ENCODE results near the gene EFCAB6.

EFCAB6 gene

DNA sequence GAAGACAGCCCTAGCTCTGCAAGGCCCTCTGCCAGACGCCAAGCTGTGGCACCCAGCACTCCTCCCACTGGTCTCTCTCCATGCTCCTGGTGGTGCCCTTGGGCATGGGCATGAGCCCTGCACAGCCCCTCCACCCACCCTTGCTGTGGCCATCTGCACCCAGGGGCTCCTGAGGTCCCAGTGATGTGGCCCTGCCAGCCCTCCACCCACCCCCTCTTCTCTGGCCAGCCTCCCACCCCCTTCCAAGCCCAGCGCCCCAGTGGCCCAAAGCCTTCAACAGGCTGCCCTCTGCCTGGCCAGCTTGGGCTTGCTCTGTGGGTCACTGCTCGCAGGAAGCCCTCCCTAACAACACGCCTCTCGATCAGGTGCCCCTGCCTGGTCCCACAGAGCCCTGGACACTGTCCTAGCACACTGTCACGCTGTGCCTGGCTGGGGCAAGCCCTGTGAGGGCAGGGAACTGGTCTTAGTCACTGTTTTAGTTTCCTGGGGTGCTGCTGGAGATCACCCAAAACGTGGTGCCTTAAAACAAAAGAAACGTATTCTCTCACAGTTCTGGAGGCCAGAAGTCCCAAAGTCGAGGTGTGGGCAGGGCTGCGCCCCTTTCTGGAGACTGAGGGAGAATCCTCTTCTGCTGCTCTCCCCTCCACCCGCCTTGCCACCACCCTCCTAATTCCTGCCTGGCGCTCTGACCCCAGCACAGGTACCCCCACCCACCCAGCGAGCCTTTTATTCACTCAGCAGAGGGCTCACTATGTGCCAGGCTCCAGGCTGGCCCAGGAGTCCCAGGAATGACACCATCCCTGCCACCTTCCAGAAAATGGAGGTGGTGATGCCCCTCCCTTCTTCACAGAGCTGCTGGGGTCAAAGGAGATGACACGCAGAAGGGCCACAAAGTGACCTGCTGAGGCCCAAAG, 35.5 kb upstream of the EFCAB6 start:
- DNase-seq, result no peak

GRCh38 chr22:43846966-43847365, 34.9 kb upstream of the EFCAB6 start:
- DNase-seq, result no peak

DNA sequence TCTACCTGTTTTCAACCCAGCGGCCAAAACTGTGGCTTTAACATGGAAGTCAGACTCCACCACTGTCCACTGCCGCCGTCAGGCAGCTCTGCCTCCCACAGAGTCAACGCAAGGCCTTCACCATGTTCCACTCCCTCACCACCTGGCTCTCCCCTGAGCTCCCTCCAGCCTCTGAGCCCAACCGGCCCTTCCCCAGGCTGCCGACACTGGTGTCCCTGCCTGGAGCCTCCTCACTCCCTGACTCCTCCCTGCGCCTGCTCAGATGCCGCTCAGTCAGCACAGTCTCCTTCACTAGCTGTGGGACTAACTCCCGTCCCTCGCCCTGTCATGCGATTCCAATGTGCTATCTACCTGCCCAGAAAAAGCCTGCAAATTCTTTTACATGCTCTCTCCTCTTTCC, 33.9 kb upstream of the EFCAB6 start:
- DNase-seq, result no peak

DNA sequence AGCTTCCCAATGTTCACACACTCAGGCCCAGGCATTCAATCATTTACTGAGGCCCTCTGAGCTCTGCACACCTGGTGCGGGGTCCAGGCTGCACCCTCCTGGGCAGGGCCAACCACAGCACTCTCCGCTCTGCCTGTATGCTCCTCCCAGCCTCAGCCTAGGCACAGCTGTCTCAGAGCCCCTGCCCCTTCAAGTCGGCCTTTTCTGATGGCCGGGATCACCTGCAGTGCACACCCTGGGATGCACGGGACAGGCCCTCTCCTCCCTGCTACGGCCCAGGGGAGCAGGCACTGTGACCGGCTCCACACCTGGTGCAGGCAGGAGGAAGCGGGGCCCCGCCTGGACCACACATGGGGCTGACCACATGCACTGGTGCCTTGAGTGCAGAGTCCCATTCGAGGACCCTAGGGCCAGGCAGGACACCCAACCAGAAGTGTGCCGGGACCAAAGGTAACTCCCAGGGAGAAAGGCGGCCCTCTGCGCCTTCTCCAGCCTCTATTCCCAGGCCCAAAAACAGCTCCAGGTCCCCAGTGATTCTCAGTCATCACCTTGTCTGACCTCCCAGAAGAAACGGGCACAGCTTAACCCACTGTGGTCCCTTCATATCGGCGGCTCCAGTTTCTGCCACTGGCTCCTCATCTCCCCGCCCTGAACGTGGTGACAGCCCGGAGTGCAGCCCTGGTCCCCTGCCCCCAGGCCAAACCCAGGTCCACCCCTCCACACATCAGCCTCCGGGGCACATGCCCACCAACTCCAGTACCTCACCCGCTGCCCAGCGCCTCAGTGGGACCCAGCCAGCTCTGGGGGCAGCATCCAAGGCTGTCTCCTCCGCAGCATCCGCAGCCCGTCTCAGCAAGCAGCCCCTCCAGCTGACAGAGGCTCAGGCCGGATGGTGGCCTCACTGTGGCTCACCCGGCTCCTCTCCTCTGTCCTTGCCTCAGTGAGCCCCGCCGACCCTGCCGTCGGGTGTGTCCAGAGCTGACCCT, 32.7 kb upstream of the EFCAB6 start:
- DNase-seq, result no peak

DNA sequence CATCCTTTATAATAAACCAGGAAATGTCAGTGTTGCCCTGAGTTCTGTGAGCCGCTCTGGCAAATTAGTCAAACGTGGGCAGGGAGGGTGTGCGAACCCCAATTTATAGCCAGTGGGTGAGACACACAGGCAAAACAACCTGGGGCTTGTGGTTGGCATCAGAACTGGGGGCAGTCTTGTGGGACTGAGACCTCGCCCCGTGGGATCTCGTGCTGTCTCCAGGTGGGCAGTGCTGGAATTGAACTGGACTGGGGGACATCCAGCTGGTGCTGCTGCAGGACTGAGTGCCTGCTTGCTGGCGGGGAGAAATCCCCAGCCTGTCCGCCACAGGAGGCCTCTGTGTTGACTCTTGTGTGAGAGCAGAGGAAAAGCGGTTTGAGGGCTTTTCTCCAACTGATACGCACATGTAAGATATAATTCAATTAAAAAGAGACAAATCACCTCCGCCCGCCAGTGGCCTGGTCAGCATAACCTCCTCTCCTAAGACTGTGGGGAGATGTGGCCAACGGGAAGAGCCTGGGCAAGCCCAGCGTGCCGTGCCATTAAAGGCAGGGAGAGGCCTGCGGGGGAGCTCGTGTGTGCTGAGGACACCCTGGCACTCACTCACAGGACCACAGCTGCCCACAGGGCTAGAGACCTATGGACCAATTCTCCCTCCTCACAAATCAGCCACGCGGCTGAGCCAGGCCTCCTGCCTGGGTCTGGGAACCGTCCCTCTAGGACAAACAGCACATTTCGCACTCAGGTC, 31.9 kb upstream of the EFCAB6 start:
- no peak for DNase-seq

GRCh38 chr22:43841742-43842141, 29.6 kb upstream of the EFCAB6 start:
- DNase-seq, result no peak

DNA sequence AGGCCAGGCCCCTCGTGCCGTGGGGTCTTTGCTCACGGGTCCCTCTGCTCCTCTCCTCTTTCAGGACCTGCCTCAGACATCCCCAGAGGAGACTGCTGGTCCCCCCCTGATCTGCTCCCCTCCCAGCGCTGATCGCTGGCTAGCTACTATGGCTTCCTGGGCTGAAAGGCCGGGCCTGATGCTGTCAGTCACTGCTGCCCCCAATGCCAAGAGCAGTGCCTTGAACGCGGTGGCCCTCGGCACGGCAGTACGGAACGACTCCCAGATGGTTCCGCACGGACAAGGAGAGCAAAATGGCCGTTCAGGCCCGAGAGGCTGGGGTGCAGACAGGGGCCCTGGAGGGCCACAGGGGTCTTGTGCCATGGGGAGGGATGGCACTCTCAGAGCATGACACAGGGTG, 28.7 kb upstream of the EFCAB6 start:
- DNase-seq, result no peak

DNA sequence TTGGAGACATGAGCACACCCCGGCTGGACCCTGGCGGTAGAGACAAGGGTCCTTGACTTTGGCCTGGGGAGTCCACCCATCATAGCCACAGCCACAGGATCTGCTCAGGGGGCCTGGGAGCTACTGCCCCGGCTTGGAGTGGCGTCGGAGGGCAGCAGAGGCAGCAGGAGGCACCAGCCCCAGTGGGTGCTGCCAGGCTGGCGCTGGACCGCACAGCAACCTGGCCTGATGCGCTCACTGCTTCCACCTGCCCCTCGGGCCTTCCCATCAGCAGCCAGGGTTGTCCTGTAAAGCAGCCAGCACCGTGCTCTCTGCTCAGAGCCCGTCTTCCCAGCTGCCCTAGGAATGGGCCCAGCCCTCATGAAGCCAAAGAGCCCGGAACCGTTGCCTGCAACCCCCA, 28.3 kb upstream of the EFCAB6 start:
- no peak for DNase-seq

GRCh38 chr22:43839781-43840180, 27.7 kb upstream of the EFCAB6 start:
- no peak for DNase-seq

DNA sequence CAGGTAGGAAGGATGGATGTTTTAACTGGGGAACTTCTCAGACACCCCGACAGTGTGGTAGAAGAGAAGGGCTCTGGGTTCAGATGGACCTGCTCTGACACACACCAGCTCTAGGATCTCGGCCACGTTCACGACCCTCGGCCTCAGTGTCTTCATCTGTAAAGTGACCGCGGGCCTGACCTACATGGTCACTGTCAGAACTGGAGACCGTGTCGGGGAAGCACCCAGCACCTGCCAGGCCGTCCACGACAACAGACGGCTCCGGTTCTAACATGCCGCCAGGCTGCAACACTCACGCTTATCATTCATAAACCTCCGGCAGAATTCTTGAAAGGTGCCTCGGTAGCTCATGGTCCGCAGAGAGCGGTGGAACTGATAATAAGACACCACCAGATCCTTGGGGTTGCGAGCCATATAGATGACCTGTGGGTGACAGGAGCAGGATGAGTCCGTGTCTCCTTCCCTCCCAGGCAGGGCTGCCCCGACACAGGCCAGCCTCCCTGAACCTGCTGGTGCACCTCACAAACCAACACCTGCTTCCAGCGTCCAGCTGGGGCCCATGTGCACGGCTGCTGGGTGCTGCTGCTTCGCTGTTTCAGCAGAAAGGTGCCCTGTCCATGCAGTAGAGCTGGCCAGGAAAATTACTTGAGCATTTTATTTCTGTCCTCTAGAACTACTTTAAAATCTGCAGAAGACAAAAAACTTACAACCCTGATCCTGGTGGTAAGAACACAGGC, 26.6 kb upstream of the EFCAB6 start:
- no peak for DNase-seq

DNA sequence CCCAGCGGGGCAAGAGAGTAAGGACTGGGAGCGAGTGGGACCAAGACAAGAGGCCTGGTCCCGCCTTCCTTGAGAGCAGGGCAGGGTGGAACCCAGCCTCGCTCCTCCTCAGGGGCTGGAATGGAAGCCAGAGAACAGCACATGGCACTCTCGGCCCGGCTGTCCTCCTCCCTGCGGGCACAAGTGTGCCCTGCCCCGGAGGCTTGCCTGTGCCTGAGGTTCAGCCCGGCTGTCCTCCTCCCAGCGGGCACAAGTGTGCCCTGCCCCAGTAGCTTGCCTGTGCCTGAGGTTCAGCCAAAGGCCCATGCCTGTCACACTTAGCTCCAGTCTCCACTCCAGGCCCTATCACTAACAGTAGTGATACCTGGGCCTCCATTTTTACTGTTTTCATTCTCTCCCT, 26.1 kb upstream of the EFCAB6 start:
- DNase-seq, result no peak

GRCh38 chr22:43837666-43838065, 25.6 kb upstream of the EFCAB6 start:
- DNase-seq, result no peak

GRCh38 chr22:43835736-43836135, 23.6 kb upstream of the EFCAB6 start:
- no peak for DNase-seq

DNA sequence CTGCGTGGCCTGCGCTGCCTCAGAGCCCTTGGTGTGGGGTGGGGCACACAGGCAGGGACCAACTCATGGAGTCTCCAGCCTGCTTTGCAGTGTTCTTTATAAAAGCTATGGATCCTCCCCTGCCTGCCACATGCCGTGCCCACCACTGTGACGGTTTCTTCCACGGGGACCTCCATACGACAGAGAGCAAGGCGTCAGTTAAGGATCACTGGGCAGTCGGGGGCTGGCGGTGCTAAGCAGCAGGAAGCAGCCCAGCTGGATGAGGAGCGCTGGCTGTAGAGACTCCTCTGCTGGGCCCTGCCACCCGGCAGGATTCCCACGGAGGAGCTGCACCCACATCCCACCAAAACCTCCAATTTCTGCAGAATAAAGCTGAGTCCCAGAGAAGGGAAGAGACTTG, 23.1 kb upstream of the EFCAB6 start:
- DNase-seq, result no peak

GRCh38 chr22:43833286-43834240, 21.5 kb upstream of the EFCAB6 start:
- no peak for DNase-seq

- no peak for DNase-seq
Measured at GRCh38 chr22:43832393-43833265, 20.5 kb upstream of the EFCAB6 start.

DNA sequence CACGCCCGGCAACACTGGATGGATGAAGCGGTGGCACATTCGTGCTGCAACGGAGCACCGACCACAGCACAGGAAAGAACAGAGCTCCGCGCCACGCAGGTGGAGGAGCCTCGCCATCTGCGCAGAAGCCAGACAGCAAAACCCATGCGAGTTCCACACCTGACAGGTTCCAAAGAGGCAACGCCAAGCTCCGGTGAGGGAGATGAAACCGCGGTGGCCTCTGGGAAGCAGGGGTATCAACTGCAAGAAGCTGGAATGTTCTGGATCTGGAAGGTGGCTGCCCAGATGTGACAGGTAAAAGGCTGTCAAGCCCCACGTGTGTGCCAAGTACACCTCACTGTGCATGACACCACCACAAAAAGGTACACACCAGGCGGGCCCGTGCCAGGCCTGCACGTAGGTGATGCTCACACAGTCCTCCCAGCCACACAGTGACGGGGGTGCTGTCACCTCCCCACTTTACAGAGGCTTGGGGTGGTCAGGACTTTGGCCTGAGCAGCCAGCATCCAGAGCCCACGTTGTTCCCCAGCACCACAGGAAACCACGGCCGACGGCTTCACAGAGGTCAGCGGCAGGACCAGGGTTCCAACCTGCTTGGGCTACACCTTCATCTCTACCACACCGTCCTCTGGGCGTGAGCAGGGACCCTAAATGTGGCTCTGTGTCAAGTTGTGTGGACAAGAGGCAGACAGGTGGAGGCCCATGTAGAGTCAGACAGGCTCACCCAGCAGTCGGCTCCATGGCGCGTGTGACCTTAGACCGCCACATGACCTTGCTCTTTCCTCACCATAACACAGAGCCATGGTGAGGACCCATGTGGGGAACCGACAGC, 19.7 kb upstream of the EFCAB6 start:
- no peak for DNase-seq

GRCh38 chr22:43830931-43831560, 18.9 kb upstream of the EFCAB6 start:
- no peak for DNase-seq

Measured in T-helper 2 cell (primary cell).